IPS-18c (cell line): ENCODE measurements around the gene MYO5C.

Source experiments
- H3K4me3 ChIP-seq: 2 replicates; pipeline ENCODE4 v1.7.0; 2013; ENCODE audit warnings: low read depth, mild to moderate bottlenecking, low read length, moderate library complexity; ENCODE audit not compliant: insufficient read depth
- H3K9me3 ChIP-seq: one replicate; pipeline ENCODE4 v1.6.1; 2013; ENCODE audit warnings: mild to moderate bottlenecking, low read length, moderate library complexity; ENCODE audit not compliant: control insufficient read depth, insufficient read depth

The MYO5C gene

GRCh38 chr15:52295421-52296001 lies at the start of gene MYO5C:
Gene MYO5C, minus strand, starts transcription at chr15:52295804. Its CDS starts 168 bp downstream, at chr15:52295636.
- H3K9me3 ChIP-seq, result no peaks in the 10 kb centered on the region
- H3K4me3 ChIP-seq, result peak within 1 kb of the TSS; percentile 77

- no peak overlapping the region for H3K4me3 ChIP-seq
- no peaks in the 10 kb centered on the region for H3K9me3 ChIP-seq
These were observed 49.0 kb upstream of the MYO5C start for GRCh38 chr15:52344592-52344991.

GRCh38 chr15:52343831-52344230 lies 48.2 kb upstream of the MYO5C start:
- no peak overlapping the region for H3K4me3 ChIP-seq
- no peaks in the 10 kb centered on the region for H3K9me3 ChIP-seq

GRCh38 chr15:52340093-52340492 lies 44.5 kb upstream of the MYO5C start:
- no peak overlapping the region for H3K4me3 ChIP-seq
- H3K9me3 ChIP-seq, result no peaks in the 10 kb centered on the region

GRCh38 chr15:52338891-52339290 lies 43.3 kb upstream of the MYO5C start:
- Histone ChIP-seq H3K4me3 (no peak overlapping the region), H3K9me3 (no peaks in the 10 kb centered on the region)

- H3K9me3 ChIP-seq, result no peaks in the 10 kb centered on the region
- H3K4me3 ChIP-seq, result no peak overlapping the region
These were observed 42.5 kb upstream of the MYO5C start for GRCh38 chr15:52338058-52338457.

GRCh38 chr15:52337198-52337853 lies 41.7 kb upstream of the MYO5C start:
- Histone ChIP-seq H3K9me3 (no peaks in the 10 kb centered on the region), H3K4me3 (no peak overlapping the region)

GRCh38 chr15:52336529-52336928 lies 40.9 kb upstream of the MYO5C start:
- no peak overlapping the region for H3K4me3 ChIP-seq
- no peaks in the 10 kb centered on the region for H3K9me3 ChIP-seq

- H3K4me3 ChIP-seq, result no peak overlapping the region
- no peaks in the 10 kb centered on the region for H3K9me3 ChIP-seq
These were observed 39.0 kb upstream of the MYO5C start for GRCh38 chr15:52334491-52335160.

- Histone ChIP-seq H3K9me3 (no peaks in the 10 kb centered on the region), H3K4me3 (no peak overlapping the region)
These were observed 36.1 kb upstream of the MYO5C start for GRCh38 chr15:52331490-52332240.

GRCh38 chr15:52329987-52330386 lies 34.4 kb upstream of the MYO5C start:
- no peaks in the 10 kb centered on the region for H3K9me3 ChIP-seq
- no peak overlapping the region for H3K4me3 ChIP-seq

- Histone ChIP-seq H3K4me3 (no peak overlapping the region), H3K9me3 (no peaks in the 10 kb centered on the region)
These were observed 33.5 kb upstream of the MYO5C start for GRCh38 chr15:52329150-52329549.

GRCh38 chr15:52328680-52329079 lies 33.1 kb upstream of the MYO5C start:
- Histone ChIP-seq H3K4me3 (no peak overlapping the region), H3K9me3 (no peaks in the 10 kb centered on the region)

GRCh38 chr15:52326756-52327155 lies 31.2 kb upstream of the MYO5C start:
- no peaks in the 10 kb centered on the region for H3K9me3 ChIP-seq

GRCh38 chr15:52324109-52324508 lies 28.5 kb upstream of the MYO5C start:
- Histone ChIP-seq H3K9me3 (no peaks in the 10 kb centered on the region), H3K4me3 (no peak overlapping the region)

More at GRCh38 chr15:52326756-52327155, 31.2 kb upstream of the MYO5C start:
- no peak overlapping the region for H3K4me3 ChIP-seq

GRCh38 chr15:52318729-52319500 lies 23.3 kb upstream of the MYO5C start:
- H3K4me3 ChIP-seq, result no peak overlapping the region
- no peaks in the 10 kb centered on the region for H3K9me3 ChIP-seq

- no peak overlapping the region for H3K4me3 ChIP-seq
These were observed 22.1 kb upstream of the MYO5C start for GRCh38 chr15:52317688-52318087.

More at GRCh38 chr15:52317688-52318087, 22.1 kb upstream of the MYO5C start:
- no peaks in the 10 kb centered on the region for H3K9me3 ChIP-seq
